ENCODE data around the gene PML. TPM values are rescaled to one million over a fixed set of nuclear protein-coding genes. Genes with fewer than 3 reads are reported as not detected.

Gene PML
- total RNA-seq, 1 experiment from 2014 or later, result 24.6 TPM

GRCh38 chr15:73983211-73983727, 11.2 kb upstream of the PML start:
- Histone ChIP-seq H2BK15ac (ENCODE audit: low read depth, low read length) (no peak overlapping the region; the same call in 1 of the 2 replicates), H2AK5ac (ENCODE audit: insufficient read length, low read length) (no peak overlapping the region), H2AFZ (ENCODE audit: low read length) (no peak overlapping the region), H3K9me3 (ENCODE audit: control insufficient read depth, low read depth, low read length) (no peaks in the 10 kb centered on the region), H3K79me2 (ENCODE audit: insufficient read depth, low read length) (no peaks in the 10 kb centered on the region), H3K4me2 (ENCODE audit: insufficient read depth, insufficient read length, low read length) (no peak overlapping the region), H2BK5ac (ENCODE audit: insufficient read length, low read length) (no peak overlapping the region), H2BK20ac (ENCODE audit: low read depth, low read length, poor library complexity, severe bottlenecking) (no peak overlapping the region), H2BK120ac (ENCODE audit: low read depth, low read length, poor library complexity, severe bottlenecking) (no peak overlapping the region), H3K4me1 (ENCODE audit: insufficient read depth, low read length) (no peaks in the 10 kb centered on the region), H3K18ac (ENCODE audit: insufficient read length, low read depth, low read length) (no peak overlapping the region), H3K23me2 (ENCODE audit: insufficient read length, low read depth, low read length, poor library complexity, severe bottlenecking) (no peaks in the 10 kb centered on the region), H3K23ac (ENCODE audit: insufficient read length, low read depth, low read length) (no peak overlapping the region), H2BK12ac (ENCODE audit: insufficient read length, low read depth, low read length) (no peak overlapping the region), H4K8ac (replicated peaks; ENCODE audit: insufficient read length, low read depth, low read length) (no peak overlapping the region), H3K27ac (ENCODE audit: insufficient read length, low read depth, low read length) (no peak overlapping the region), H3K9ac (ENCODE audit: extremely low read depth, insufficient read length, low read length) (no peak overlapping the region), H4K20me1 (ENCODE audit: control insufficient read depth, insufficient read depth, insufficient read length) (no peaks in the 10 kb centered on the region), H4K91ac (ENCODE audit: insufficient read length, low read depth, low read length) (no peak overlapping the region), H3K4ac (ENCODE audit: low read depth, low read length) (no peak overlapping the region), H3K27me3 (ENCODE audit: insufficient read depth, low read length) (no peaks in the 10 kb centered on the region), H3K14ac (ENCODE audit: insufficient read depth, low read length) (no peak overlapping the region), H4K5ac (ENCODE audit: insufficient read length, low read depth, low read length) (no peak overlapping the region), H3K79me1 (ENCODE audit: insufficient read depth, low read depth, low read length, poor library complexity, severe bottlenecking) (no peaks in the 10 kb centered on the region), H3K56ac (ENCODE audit: insufficient read length, low read depth, low read length) (no peak overlapping the region), H3T11ph (ENCODE audit: low read length) (no peak overlapping the region)
- H3K9me3 Mint-ChIP-seq, result no peaks in the 10 kb centered on the region
- H3K4me1 Mint-ChIP-seq, result peaks cover 3 to 7% of the 10 kb centered on the region in 2 experiments; a peak in 3 of 4 replicates
- H3K36me3 Mint-ChIP-seq (ENCODE audit: insufficient read depth in 1 of 3, low read depth in 3 of 3), result no peaks in the 10 kb centered on the region
- WGBS (ENCODE audit: extremely low coverage, insufficient read length, low lambda C conversion rate), result no CpG with 5 or more reads among the region's 10 CpGs
- no peak overlapping the region for H3K4me3 Mint-ChIP-seq
- H3K27ac Mint-ChIP-seq, result no peak overlapping the region
- no peak for DNase-seq
- no peak for TF ChIP-seq CTCF (conservative IDR thresholded peaks at IDR 0.05)
- H3K27me3 Mint-ChIP-seq (ENCODE audit: low read depth), result peaks cover 6% of the 10 kb centered on the region

All from H9 (cell line).